HFFc6 (cell line): ENCODE data around the gene KRT26. TPM values are rescaled to one million over a fixed set of nuclear protein-coding genes. Genes with fewer than 3 reads are reported as not detected.

Source experiments
- DNase-seq: peaks from one replicate; pipeline ENCODE4 v3.0.0-alpha.2; 2018
- H3K27ac Mint-ChIP-seq: 2 replicates; pipeline ENCODE4 v1.8.0; 2020; ENCODE audit warnings: mild to moderate bottlenecking, mixed read lengths
- H3K27me3 Mint-ChIP-seq: 2 replicates; pipeline ENCODE4 v1.8.0; 2021; ENCODE audit warnings: mild to moderate bottlenecking, moderate library complexity, mixed read lengths; ENCODE audit not compliant: insufficient read depth
- H3K36me3 Mint-ChIP-seq: 2 replicates; pipeline ENCODE4 v1.8.0; 2021; ENCODE audit warnings: low read depth, mixed read lengths
- H3K4me1 Mint-ChIP-seq: 2 replicates; pipeline ENCODE4 v1.8.0; 2020; ENCODE audit warnings: low read depth, mixed read lengths
- H3K4me3 Mint-ChIP-seq: 2 replicates; pipeline ENCODE4 v1.8.0; 2020; ENCODE audit warnings: mild to moderate bottlenecking, moderate library complexity, mixed read lengths
- H3K9me3 Mint-ChIP-seq: 2 replicates; pipeline ENCODE4 v1.8.0; 2020; ENCODE audit warnings: mild to moderate bottlenecking, mixed read lengths
- CTCF ChIP-seq: fragments of 200-600 bp; sonication (generic); IDR thresholded peaks from 2 replicates; pipeline ENCODE4 v1.5.0; 2021; ENCODE audit warnings: antibody characterized with exemption, mild to moderate bottlenecking
- total RNA-seq, 6 experiments: library from RNA; stranded (reverse); fragmentation: NEBNext Ultra II Directional; extraction: Animal tissue kit (Norgen Biotek cat#: 25700); gene quantifications; 2 replicates in 1 of 6; 3 replicates in 5 of 6; pipeline ENCODE4 v1.2.3, GENCODE V29; 2021

The KRT26 gene
- total RNA-seq, 6 experiments from 2014 or later: not detected

- Mint-ChIP-seq H3K36me3 (no peaks in the 10 kb centered on the region), H3K27ac (no peak overlapping the region), H3K9me3 (no peaks in the 10 kb centered on the region), H3K4me1 (no peaks in the 10 kb centered on the region), H3K27me3 (peaks cover 35% of the 10 kb centered on the region), H3K4me3 (no peak overlapping the region)
- no peak for DNase-seq
- no peak for TF ChIP-seq CTCF
These were observed 7.3 kb upstream of the KRT26 start for GRCh38 chr17:40779181-40779909.

DNA sequence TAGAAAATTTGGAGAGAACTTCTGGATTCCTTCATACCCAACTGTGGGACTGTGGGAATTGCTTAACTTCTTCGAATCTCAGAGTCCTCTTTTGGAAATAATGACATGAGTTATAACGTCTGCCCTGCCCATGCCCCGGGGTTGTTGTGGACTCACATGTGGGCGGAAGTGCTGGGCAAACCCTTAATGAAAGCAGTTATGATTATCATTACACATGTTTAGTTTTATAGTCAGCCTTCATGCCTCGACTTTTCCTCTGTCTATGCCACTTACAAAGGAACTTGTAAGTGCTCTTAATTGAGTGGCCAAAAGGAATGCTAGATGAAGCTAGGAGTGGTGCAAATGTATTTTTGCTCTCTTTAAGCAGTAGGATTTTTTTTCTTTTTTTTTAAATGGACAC lies 6.5 kb upstream of the KRT26 start:
- Mint-ChIP-seq H3K4me3 (no peak overlapping the region), H3K36me3 (no peaks in the 10 kb centered on the region), H3K9me3 (no peaks in the 10 kb centered on the region), H3K4me1 (no peaks in the 10 kb centered on the region), H3K27ac (no peak overlapping the region), H3K27me3 (peaks cover 34% of the 10 kb centered on the region)
- no peak for DNase-seq
- TF ChIP-seq CTCF: no peak

- TF ChIP-seq CTCF: no peak
- DNase-seq: no peak
- Mint-ChIP-seq H3K4me3 (no peak overlapping the region), H3K9me3 (no peaks in the 10 kb centered on the region), H3K4me1 (no peaks in the 10 kb centered on the region), H3K36me3 (no peaks in the 10 kb centered on the region), H3K27me3 (peaks cover 30% of the 10 kb centered on the region), H3K27ac (no peak overlapping the region)
These were observed 6.0 kb upstream of the KRT26 start for GRCh38 chr17:40777971-40778370.

- Mint-ChIP-seq H3K27me3 (peaks cover 33% of the 10 kb centered on the region), H3K4me1 (no peaks in the 10 kb centered on the region), H3K27ac (no peak overlapping the region), H3K9me3 (no peaks in the 10 kb centered on the region), H3K4me3 (no peak overlapping the region), H3K36me3 (no peaks in the 10 kb centered on the region)
- TF ChIP-seq CTCF: no peak
- DNase-seq: no peak
These were observed 5.5 kb upstream of the KRT26 start for GRCh38 chr17:40777459-40777858.

- H3K27me3 Mint-ChIP-seq: peaks cover 29% of the 10 kb centered on the region
These were observed 3.9 kb upstream of the KRT26 start for GRCh38 chr17:40775945-40776344.

More at GRCh38 chr17:40775945-40776344, 3.9 kb upstream of the KRT26 start:
- Mint-ChIP-seq H3K9me3 (no peaks in the 10 kb centered on the region), H3K27ac (no peak overlapping the region), H3K4me3 (no peak overlapping the region), H3K36me3 (no peaks in the 10 kb centered on the region), H3K4me1 (no peaks in the 10 kb centered on the region)
- TF ChIP-seq CTCF: no peak
- DNase-seq: no peak
